ENCODE data around the gene MYRFL. TPM values are rescaled to one million over a fixed set of nuclear protein-coding genes. Genes with fewer than 3 reads are reported as not detected.
"Not testable (repeated sequence)": the region's sequence is repeated elsewhere in the genome, so short reads cannot be mapped to it uniquely, and the experiment has no call there.

MYRFL gene
- not detected in 2 replicates for total RNA-seq (2014; rRNA removed; shearing (Covaris generic))

DNA sequence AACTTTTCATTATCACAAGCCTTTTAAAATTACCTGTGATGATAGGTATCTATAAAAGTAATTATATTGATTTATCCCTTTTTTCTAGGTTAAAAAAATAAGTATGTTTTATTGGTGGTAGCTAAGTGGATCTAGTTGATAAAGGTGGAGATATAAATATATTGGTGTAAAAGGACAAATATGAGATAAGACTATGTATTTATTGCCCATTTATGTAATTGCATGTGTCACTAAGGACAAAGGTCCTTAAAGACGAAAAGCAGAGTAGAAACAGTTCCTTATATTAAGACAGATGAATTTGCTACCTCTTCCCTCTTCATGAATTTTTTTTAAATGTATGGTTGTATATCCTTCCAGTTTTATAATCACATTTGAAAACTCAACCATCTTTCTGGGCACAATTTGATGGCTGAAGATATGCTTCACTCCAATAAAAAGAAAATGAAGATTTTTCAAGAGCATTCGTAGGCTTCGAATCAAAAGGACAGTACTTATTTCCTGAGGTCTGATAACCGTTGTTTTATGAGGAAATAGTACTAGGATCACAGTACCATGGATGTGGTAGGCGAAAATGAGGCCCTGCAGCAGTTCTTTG lies at the start of gene MYRFL:
MYRFL (plus strand) TSS at position 262 of the 595 bp plus-strand sequence; CDS start at position 553, 291 bp downstream.
- Histone ChIP-seq H3K4me1 (replicated peaks) (peaks cover 9% of the 10 kb centered on the region), H3K9me3 (replicated peaks) (no peaks in the 10 kb centered on the region), H3K27ac (no peak within 1 kb of the TSS), H3K4me3 (no peak within 1 kb of the TSS), H3K36me3 (no peaks in the 10 kb centered on the region), H3K27me3 (replicated peaks) (no peaks in the 10 kb centered on the region)
- no peak for DNase-seq (ENCODE audit: low read depth in 1 of 2, low spot score in 2 of 2)

DNA sequence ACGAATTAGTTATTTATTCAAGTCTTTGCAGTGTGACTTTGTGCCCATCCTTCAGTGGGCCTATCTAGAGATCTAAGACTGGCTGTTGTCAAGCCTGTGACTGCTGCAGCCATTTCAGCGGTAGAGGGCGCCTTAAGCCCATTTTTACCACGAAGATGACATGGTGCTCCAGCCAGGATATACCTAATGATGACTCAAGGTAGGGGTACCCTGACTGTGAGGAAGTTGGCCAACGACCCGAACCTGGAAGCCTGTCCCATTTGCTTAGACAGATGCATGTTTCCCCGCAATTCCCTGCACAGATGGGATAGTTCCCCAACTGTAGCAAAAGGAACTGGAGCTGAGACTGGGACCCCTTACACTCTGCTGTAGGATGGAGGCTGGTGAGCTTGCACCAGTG lies 45.1 kb upstream of the MYRFL start:
- H3K9me3 ChIP-seq (replicated peaks), result no peaks in the 10 kb centered on the region
- no peaks in the 10 kb centered on the region for H3K36me3 ChIP-seq
- no peak overlapping the region for H3K4me3 ChIP-seq
- H3K4me1 ChIP-seq (replicated peaks), result no peaks in the 10 kb centered on the region
- H3K27ac ChIP-seq, result no peak overlapping the region
- H3K27me3 ChIP-seq (replicated peaks), result no peaks in the 10 kb centered on the region
- no peak for DNase-seq (ENCODE audit: low read depth in 1 of 2, low spot score in 2 of 2)

DNA sequence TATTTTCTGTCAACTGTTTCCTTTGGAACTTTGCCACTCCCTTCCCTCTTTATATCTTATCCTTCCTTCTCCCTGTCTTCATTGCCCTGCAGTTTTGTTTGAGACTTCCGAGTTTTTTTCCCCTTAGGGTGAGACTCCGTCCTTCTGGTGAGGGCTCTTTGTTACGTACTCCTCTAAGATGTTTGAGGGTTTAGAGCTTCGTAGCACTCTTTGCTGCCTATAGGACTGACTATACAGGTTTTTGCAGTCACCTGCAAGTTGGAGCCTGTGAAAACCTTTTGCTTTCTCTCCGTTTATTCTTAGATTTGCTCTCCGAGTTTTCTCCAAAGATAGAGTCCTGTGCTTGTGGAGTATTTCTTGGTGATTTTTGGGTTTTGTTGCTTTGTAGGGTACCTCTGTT lies 41.7 kb upstream of the MYRFL start:
- no peaks in the 10 kb centered on the region for H3K27me3 ChIP-seq (replicated peaks)
- H3K4me1 ChIP-seq (replicated peaks), result no peaks in the 10 kb centered on the region
- DNase-seq (ENCODE audit: low read depth in 1 of 2, low spot score in 2 of 2), result no peak
- no peaks in the 10 kb centered on the region for H3K9me3 ChIP-seq (replicated peaks)
- H3K4me3 ChIP-seq, result no peak overlapping the region
- no peak overlapping the region for H3K27ac ChIP-seq
- H3K36me3 ChIP-seq, result no peaks in the 10 kb centered on the region

DNA sequence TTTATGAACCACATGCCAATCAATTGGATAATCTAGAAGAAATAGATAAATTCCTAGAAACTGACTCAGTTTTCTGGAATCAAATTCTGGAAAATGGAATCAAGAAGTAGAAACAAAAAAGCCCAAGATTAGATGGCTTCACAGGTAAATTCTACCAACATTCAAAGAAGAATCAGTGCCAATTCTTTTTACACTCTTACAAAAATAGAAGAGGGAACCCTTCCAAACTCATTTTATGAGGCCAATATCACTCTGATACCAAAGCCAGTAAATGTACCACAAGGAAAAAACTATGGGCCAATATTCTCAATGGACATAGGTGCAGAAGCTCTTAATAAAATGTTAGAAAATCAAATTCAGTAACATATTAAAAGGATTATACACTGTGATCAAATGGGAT lies 35.7 kb upstream of the MYRFL start:
- H3K9me3 ChIP-seq (replicated peaks), result no peaks in the 10 kb centered on the region; the same call in 1 of the 2 replicates
- H3K27me3 ChIP-seq (replicated peaks), result no peaks in the 10 kb centered on the region
- H3K4me1 ChIP-seq (replicated peaks), result no peaks in the 10 kb centered on the region
- no peak overlapping the region for H3K27ac ChIP-seq
- no peaks in the 10 kb centered on the region for H3K36me3 ChIP-seq
- DNase-seq (ENCODE audit: low read depth in 1 of 2, low spot score in 2 of 2), result no peak
- no peak overlapping the region for H3K4me3 ChIP-seq

DNA sequence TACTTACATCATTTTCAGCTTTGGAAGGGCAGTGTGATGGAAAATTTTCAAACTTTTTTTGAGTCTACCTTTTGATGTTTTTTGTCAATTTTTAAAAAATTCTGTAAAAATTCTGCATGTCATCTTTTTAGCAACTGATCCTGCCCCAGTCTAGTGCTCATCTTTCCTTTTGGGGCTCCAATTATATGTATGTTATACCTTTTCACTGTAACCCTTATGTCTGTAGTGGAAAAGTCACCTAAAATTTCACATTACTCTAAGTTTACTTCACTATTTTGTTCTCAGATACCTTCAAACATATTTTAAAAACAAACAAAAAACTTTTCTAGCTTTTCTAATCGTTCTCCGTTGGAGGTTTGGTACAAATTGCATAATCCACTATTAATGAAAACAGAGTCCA lies 32.5 kb upstream of the MYRFL start:
- no peaks in the 10 kb centered on the region for H3K27me3 ChIP-seq (replicated peaks)
- no peaks in the 10 kb centered on the region; the same call in 1 of the 2 replicates for H3K9me3 ChIP-seq (replicated peaks)
- H3K27ac ChIP-seq, result no peak overlapping the region
- no peak for DNase-seq (ENCODE audit: low read depth in 1 of 2, low spot score in 2 of 2)
- H3K36me3 ChIP-seq, result no peaks in the 10 kb centered on the region
- no peak overlapping the region for H3K4me3 ChIP-seq
- no peaks in the 10 kb centered on the region for H3K4me1 ChIP-seq (replicated peaks)

DNA sequence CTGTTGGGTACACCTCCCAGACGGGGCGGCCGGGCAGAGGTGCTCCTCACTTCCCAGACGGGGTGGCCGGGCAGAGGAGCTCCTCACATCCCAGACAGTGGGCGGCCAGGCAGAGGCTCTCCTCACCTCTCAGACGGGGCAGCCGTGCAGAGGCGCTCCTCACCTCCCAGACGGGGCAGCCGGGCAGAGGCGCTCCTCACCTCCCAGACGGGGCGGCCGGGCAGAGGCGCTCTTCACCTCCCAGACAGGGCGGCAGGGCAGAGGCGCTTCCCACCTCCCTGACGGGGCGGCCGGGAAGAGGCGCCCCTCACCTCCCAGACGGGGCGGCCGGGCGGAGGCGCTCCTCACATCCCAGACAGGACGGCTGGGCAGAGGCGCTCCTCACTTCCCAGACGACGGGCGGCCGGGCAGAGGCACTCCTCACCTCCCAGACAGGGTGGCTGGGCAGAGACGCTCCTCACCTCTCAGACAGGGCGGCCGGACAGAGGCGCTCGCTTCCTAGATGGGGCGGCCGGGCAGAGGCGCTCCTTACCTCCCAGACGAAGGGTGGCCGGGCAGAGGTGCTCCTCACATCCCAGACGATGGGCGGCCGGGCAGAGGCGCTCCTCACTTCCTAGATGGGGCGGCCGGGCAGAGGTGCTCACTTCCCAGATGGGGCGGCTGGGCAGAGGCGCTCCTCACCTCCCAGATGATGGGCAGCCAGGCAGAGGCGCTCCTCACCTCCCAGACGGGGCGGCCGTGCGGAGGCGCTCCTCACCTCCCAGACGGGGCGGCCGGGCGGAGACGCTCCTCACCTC lies 17.7 kb upstream of the MYRFL start:
- H3K27me3 ChIP-seq (replicated peaks); H3K4me1 ChIP-seq (replicated peaks); H3K4me3 ChIP-seq; H3K36me3 ChIP-seq; H3K9me3 ChIP-seq (replicated peaks); DNase-seq (ENCODE audit: low read depth in 1 of 2, low spot score in 2 of 2); H3K27ac ChIP-seq: not testable (repeated sequence)

DNA sequence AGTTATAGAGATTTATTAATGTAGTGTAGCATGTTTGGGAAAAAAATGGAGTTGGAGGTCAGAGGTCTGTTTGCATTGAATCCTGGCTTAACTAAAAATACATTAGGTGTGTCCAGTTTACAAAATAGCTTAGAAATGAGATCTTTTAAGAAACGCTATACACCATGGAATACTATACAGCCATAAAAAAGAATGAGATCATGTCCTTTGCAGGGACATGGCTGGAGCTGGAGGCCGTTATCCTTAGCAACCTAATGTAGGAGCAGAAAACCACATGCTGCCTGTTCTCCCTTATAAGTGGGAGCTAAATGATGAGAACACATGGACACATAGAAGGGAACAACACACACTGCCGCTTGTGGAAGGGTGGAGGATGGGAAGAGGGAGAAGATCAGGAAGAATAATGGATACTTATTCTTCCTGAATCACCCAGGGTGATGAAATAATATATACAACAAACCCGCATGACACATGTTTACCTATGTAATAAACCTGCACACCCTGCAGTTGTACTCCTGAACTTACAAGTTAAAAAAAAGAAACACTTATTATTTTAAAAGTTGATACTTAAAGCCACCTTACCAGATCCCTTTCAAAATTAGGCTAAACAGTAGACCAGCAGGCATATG lies 14.0 kb upstream of the MYRFL start:
- no peak for DNase-seq (ENCODE audit: low read depth in 1 of 2, low spot score in 2 of 2)
- no peaks in the 10 kb centered on the region for H3K27me3 ChIP-seq (replicated peaks)
- no peak overlapping the region for H3K27ac ChIP-seq
- no peak overlapping the region for H3K4me3 ChIP-seq
- H3K9me3 ChIP-seq (replicated peaks), result no peaks in the 10 kb centered on the region
- no peaks in the 10 kb centered on the region for H3K36me3 ChIP-seq
- H3K4me1 ChIP-seq (replicated peaks), result no peaks in the 10 kb centered on the region

DNA sequence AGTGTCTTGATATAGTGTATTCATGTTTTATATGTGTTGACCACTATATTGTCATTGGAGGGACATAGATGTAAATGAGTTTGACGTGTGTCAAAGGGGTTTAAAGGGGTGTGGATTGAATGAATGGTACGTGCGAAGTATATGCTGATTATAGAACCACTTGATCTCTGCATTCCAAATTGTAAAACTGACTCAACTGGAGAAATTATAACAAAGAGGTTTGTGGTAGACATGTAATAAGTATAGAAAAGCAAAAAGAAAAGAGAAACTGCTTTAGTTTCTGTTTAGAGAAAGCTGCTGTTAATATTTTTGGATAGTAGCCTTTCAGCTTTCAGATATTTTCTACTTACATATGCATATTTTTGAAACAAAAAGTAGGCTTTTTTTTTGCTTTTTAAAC lies 8.9 kb upstream of the MYRFL start:
- H3K9me3 ChIP-seq (replicated peaks), result no peaks in the 10 kb centered on the region
- no peaks in the 10 kb centered on the region; the same call in 1 of the 2 replicates for H3K4me1 ChIP-seq (replicated peaks)

DNA sequence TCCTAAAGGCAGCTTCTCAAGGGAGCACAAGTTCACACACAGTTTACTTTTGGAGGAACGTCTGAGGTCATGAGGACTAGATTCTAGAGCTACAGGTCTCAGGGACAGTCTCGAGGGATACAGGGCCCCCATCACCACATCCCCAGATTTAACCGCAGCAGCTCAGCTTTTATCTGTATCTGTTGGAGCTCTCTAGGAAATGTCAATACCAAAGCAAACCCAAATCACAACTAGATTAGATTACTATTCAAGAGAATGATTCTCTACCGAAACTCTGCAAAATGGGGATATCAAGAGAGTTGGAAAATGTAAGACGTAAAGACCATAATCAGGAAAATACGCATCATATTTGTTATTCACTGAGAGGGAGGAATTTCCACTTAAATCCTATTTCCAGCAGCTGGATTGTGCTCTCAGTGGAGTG lies 4.0 kb upstream of the MYRFL start:
- Histone ChIP-seq H3K4me3 (no peak overlapping the region), H3K4me1 (replicated peaks) (peaks cover 9% of the 10 kb centered on the region), H3K36me3 (no peaks in the 10 kb centered on the region), H3K27me3 (replicated peaks) (no peaks in the 10 kb centered on the region), H3K9me3 (replicated peaks) (no peaks in the 10 kb centered on the region), H3K27ac (no peak overlapping the region)
- DNase-seq (ENCODE audit: low read depth in 1 of 2, low spot score in 2 of 2), result no peak

More for the DNA sequence above, 8.9 kb upstream of the MYRFL start:
- no peaks in the 10 kb centered on the region for H3K27me3 ChIP-seq (replicated peaks)
- H3K27ac ChIP-seq, result no peak overlapping the region
- DNase-seq (ENCODE audit: low read depth in 1 of 2, low spot score in 2 of 2), result no peak
- H3K4me3 ChIP-seq, result no peak overlapping the region
- H3K36me3 ChIP-seq, result no peaks in the 10 kb centered on the region

DNA sequence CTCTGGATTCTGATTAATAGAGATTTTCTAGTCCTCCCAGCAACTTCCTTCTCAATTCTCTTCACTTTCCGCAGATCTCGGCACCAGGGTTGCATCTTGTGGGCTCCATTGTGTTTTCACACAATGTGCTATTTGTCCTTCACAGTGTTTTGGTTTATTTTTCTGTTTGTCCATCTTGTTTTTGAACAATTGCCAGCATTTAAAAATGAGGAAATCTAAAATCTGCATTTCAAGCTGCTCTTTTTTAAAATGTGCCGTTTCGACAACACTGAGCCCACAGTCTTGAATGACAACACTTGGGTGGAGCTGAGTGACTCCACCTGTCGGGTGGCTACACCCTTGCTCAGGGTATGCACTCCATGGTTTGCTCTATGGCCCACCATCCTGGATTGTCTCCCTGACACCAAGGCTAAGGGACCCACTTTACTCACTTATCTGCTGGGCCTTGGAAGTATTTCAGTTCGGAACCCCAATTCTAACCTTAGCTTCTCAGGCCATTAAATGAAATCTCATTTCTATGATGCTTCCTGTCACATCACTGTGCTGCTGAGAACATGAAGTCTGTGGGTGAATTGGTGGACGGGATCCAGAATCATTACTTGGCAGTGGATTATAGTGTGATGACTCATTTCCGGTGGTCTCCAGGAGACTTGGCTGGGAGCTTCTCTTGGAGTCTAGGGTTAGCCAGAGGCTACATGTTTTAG lies 3.4 kb upstream of the MYRFL start:
- DNase-seq (ENCODE audit: low read depth in 1 of 2, low spot score in 2 of 2), result peak in 1 of 2 experiments; percentile 5
- H3K4me3 ChIP-seq, result no peak overlapping the region
- peaks cover 9% of the 10 kb centered on the region for H3K4me1 ChIP-seq (replicated peaks)
- no peaks in the 10 kb centered on the region for H3K27me3 ChIP-seq (replicated peaks)
- H3K27ac ChIP-seq, result no peak overlapping the region
- no peaks in the 10 kb centered on the region for H3K9me3 ChIP-seq (replicated peaks)
- H3K36me3 ChIP-seq, result no peaks in the 10 kb centered on the region

DNA sequence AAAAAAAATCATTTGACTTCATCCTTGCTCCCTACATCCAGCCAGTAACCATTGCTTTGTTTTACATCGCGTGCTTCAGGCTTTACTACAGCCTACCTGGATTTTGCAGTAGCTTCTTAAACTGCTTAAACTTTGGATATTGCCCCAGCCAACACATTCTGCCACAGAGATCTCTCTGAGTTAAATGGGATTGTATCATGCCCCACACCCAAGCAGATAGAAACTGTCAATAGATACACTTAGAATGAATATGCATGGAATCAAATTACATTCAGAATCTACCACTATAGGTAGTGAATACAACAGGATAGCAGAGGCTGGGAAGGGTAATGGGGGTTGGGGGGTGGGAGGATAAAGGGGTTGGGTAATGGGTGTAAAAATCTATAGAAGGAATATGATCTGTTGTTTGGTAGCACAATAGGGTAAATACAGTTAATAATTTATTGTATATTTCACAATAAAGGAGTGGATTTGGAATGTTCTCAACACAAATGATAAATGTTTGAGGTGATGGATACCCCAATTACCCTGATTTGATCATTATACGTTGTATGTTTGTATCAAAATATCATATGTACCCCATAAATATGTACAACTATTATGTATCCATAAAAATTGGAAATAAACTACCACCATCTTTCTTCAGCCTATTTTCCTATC lies 2.7 kb upstream of the MYRFL start:
- Histone ChIP-seq H3K27me3 (replicated peaks) (no peaks in the 10 kb centered on the region), H3K27ac (no peak overlapping the region), H3K4me3 (no peak overlapping the region), H3K36me3 (no peaks in the 10 kb centered on the region), H3K4me1 (replicated peaks) (peaks cover 9% of the 10 kb centered on the region), H3K9me3 (replicated peaks) (no peaks in the 10 kb centered on the region)
- DNase-seq (ENCODE audit: low read depth in 1 of 2, low spot score in 2 of 2), result no peak

DNA sequence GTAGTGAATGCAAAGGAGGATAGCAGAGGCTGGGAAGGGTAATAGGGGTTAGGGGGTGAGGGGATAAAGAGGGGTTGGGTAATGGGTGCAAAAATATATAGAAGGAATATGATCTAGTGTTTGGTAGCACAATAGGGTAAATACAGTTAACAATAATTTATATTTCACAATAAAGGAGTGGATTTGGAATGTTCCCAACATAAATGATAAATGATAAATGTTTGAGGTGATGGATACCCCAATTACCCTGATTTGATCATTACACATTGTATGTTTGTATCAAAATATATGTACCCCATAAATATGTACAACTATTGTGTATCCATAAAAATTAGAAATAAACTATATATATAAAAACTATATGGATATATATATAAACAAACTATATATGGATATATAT lies 999 bp upstream of the MYRFL start:
- no peaks in the 10 kb centered on the region for H3K27me3 ChIP-seq (replicated peaks)
- DNase-seq (ENCODE audit: low read depth in 1 of 2, low spot score in 2 of 2), result no peak
- H3K4me1 ChIP-seq (replicated peaks), result peaks cover 9% of the 10 kb centered on the region

DNA sequence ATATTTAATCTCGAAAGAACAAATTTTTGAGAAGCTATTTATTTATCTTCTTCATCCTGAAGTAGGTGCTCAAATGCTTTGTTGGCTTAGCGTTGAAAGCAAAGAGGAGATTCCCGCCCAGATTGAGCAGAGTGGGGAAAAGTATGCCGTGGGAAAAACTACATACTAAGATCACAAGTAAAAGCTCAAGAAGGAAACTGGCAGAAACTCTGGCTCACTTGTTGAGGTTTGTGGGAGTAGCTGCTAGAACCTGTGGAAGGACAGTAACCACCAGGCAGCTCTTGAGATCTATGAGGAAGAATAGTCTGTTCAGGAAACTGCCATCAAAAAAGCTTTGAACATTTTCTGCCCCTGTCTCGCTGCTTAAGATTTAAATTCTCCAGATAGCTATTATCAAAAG lies 3.9 kb downstream of the MYRFL start:
- no peaks in the 10 kb centered on the region for H3K36me3 ChIP-seq
- H3K4me1 ChIP-seq (replicated peaks), result no peaks in the 10 kb centered on the region
- no peaks in the 10 kb centered on the region for H3K9me3 ChIP-seq (replicated peaks)
- H3K27me3 ChIP-seq (replicated peaks), result 0 out of 2 replicates have a peak, but pooled peaks cover 4% of the 10 kb centered on the region
- H3K27ac ChIP-seq, result no peak overlapping the region
- DNase-seq (ENCODE audit: low read depth in 1 of 2, low spot score in 2 of 2), result no peak
- no peak overlapping the region for H3K4me3 ChIP-seq

More for the DNA sequence above, 999 bp upstream of the MYRFL start:
- no peak overlapping the region for H3K27ac ChIP-seq
- H3K4me3 ChIP-seq, result no peak overlapping the region
- H3K9me3 ChIP-seq (replicated peaks), result no peaks in the 10 kb centered on the region
- H3K36me3 ChIP-seq, result no peaks in the 10 kb centered on the region
